Progenitor cell of endocrine pancreas (in vitro differentiated cells): ENCODE results near the gene PRPF31. TPM values are rescaled to one million over a fixed set of nuclear protein-coding genes. Genes with fewer than 3 reads are reported as not detected.
A peak's percentile ranks its signal among the peaks of the same experiment; 100 is the strongest.

Experiments
- DNase-seq: peaks from one replicate; pipeline ENCODE4 v3.0.0; 2021; ENCODE audit warnings: low spot score; ENCODE audit not compliant: unreplicated experiment
- H3K27ac Mint-ChIP-seq: 2 replicates; pipeline ENCODE4 v1.8.0; 2021; ENCODE audit warnings: mild to moderate bottlenecking, moderate library complexity, mixed read lengths
- H3K27me3 Mint-ChIP-seq: 2 replicates; pipeline ENCODE4 v1.8.0; 2021; ENCODE audit warnings: mixed read lengths
- H3K36me3 Mint-ChIP-seq: 2 replicates; pipeline ENCODE4 v1.8.0; 2022; ENCODE audit warnings: mixed read lengths; ENCODE audit not compliant: insufficient read depth
- H3K4me1 Mint-ChIP-seq: 2 replicates; pipeline ENCODE4 v1.8.0; 2021; ENCODE audit warnings: low read depth, mixed read lengths
- H3K4me3 Mint-ChIP-seq: 2 replicates; pipeline ENCODE4 v1.8.0; 2021; ENCODE audit warnings: low read depth, mild to moderate bottlenecking, moderate library complexity, mixed read lengths
- H3K9me3 Mint-ChIP-seq: 2 replicates; pipeline ENCODE4 v1.8.0; 2021; ENCODE audit warnings: low read depth, mixed read lengths
- CTCF ChIP-seq: fragments of 200-600 bp; sonication (generic); IDR thresholded peaks from one replicate; pipeline ENCODE4 v1.5.0; 2021; ENCODE audit warnings: antibody characterized with exemption, mild to moderate bottlenecking; ENCODE audit not compliant: unreplicated experiment
- long read RNA-seq: library from polyadenylated mRNA; unstranded; transcript quantifications from one replicate; pipeline ENCODE4 v2.0.0, GENCODE V29; 2020
- total RNA-seq: library from RNA; stranded (reverse); gene quantifications from 2 replicates; pipeline ENCODE4 v1.2.1, GENCODE V29; 2021

The PRPF31 gene
- 71.3 and 78.8 TPM in 2 replicates for total RNA-seq
- long read RNA-seq, transcript PRPF31-201 (14 exons, 2,126 nt) = major isoform, 247 of 339 reads
- long read RNA-seq, transcript PRPF31-203 (13 exons, 2,269 nt) = minor isoform, 5 of 339 reads
- long read RNA-seq, partial matches to known transcripts = 43 of 339 reads
- long read RNA-seq, other reads (novel, unspliced or antisense) = 44 of 339 reads

- Mint-ChIP-seq H3K27ac (peak within 1 kb of the TSS; percentile 94), H3K4me1 (peaks cover 18% of the 10 kb centered on the region), H3K9me3 (no peaks in the 10 kb centered on the region), H3K36me3 (peaks cover 13% of the 10 kb centered on the region), H3K27me3 (no peaks in the 10 kb centered on the region), H3K4me3 (peak within 1 kb of the TSS; percentile 95)
- TF ChIP-seq CTCF = no peak
- peak; percentile 89 for DNase-seq
Measured at GRCh38 chr19:54115109-54116063, at the start of gene PRPF31, which contains the start of gene TFPT. Gene PRPF31 (plus strand): TSS chr19:54115754. CDS start chr19:54118279, 2,525 bp downstream. Gene TFPT (minus strand): TSS chr19:54115657. CDS start chr19:54115269, 388 bp downstream.

GRCh38 chr19:54069470-54069869 lies 46.1 kb upstream of the PRPF31 start:
- Mint-ChIP-seq H3K4me3 (no peak overlapping the region), H3K4me1 (no peaks in the 10 kb centered on the region), H3K27me3 (peaks cover 16% of the 10 kb centered on the region), H3K27ac (no peak overlapping the region), H3K36me3 (no peaks in the 10 kb centered on the region), H3K9me3 (peaks cover 4% of the 10 kb centered on the region)
- no peak for DNase-seq
- no peak for TF ChIP-seq CTCF

- no peak overlapping the region for H3K27ac Mint-ChIP-seq
- H3K27me3 Mint-ChIP-seq = peaks cover 11% of the 10 kb centered on the region
- no peak overlapping the region for H3K4me3 Mint-ChIP-seq
Measured at GRCh38 chr19:54073829-54074228, 41.7 kb upstream of the PRPF31 start.

GRCh38 chr19:54074851-54075250 lies 40.7 kb upstream of the PRPF31 start:
- no peak overlapping the region for H3K27ac Mint-ChIP-seq
- no peaks in the 10 kb centered on the region for H3K9me3 Mint-ChIP-seq
- TF ChIP-seq CTCF = no peak

More at GRCh38 chr19:54073829-54074228, 41.7 kb upstream of the PRPF31 start:
- DNase-seq = no peak
- TF ChIP-seq CTCF = no peak
- Mint-ChIP-seq H3K36me3 (no peaks in the 10 kb centered on the region), H3K9me3 (peaks cover 4% of the 10 kb centered on the region), H3K4me1 (no peaks in the 10 kb centered on the region)

GRCh38 chr19:54077334-54077733 lies 38.2 kb upstream of the PRPF31 start:
- TF ChIP-seq CTCF = no peak
- Mint-ChIP-seq H3K9me3 (no peaks in the 10 kb centered on the region), H3K36me3 (no peaks in the 10 kb centered on the region), H3K4me1 (no peaks in the 10 kb centered on the region), H3K4me3 (no peak overlapping the region), H3K27ac (no peak overlapping the region), H3K27me3 (peaks cover 7% of the 10 kb centered on the region)
- DNase-seq = no peak

More at GRCh38 chr19:54074851-54075250, 40.7 kb upstream of the PRPF31 start:
- Mint-ChIP-seq H3K36me3 (no peaks in the 10 kb centered on the region), H3K4me3 (no peak overlapping the region), H3K4me1 (no peaks in the 10 kb centered on the region), H3K27me3 (peaks cover 9% of the 10 kb centered on the region)
- DNase-seq = no peak
